Ishikawa (cell line): ENCODE data around the gene STMN3.

Experiments
- CEBPB ChIP-seq: IDR thresholded peaks from 2 replicates; pipeline ENCODE4 v1.6.1; 2012
- CREB1 ChIP-seq: IDR thresholded peaks from 2 replicates; pipeline ENCODE4 v1.6.1; 2012; ENCODE audit warnings: low read depth
- EGR1 ChIP-seq: IDR thresholded peaks from 2 replicates; pipeline ENCODE4 v1.6.1; 2012
- EP300 ChIP-seq: IDR thresholded peaks from 2 replicates; pipeline ENCODE4 v1.6.1; 2012; ENCODE audit warnings: borderline replicate concordance
- FOXM1 ChIP-seq: IDR thresholded peaks from 2 replicates; pipeline ENCODE4 v1.6.1; 2012; ENCODE audit warnings: low read depth, borderline replicate concordance
- MAX ChIP-seq: IDR thresholded peaks from 2 replicates; pipeline ENCODE4 v1.6.1; 2012
- NFIC ChIP-seq: IDR thresholded peaks from 2 replicates; pipeline ENCODE4 v1.6.1; 2012
- RAD21 ChIP-seq: IDR thresholded peaks from 2 replicates; pipeline ENCODE4 v1.6.1; 2012; ENCODE audit warnings: low read depth
- TAF1 ChIP-seq: IDR thresholded peaks from 2 replicates; pipeline ENCODE4 v1.6.1; 2012; ENCODE audit warnings: low read depth, mild to moderate bottlenecking
- TCF12 ChIP-seq: IDR thresholded peaks from 2 replicates; pipeline ENCODE4 v1.6.1; 2012; ENCODE audit warnings: low read depth
- TEAD4 ChIP-seq: IDR thresholded peaks from 2 replicates; pipeline ENCODE4 v1.6.1; 2012
- USF1 ChIP-seq: IDR thresholded peaks from 2 replicates; pipeline ENCODE4 v1.6.1; 2012
- YY1 ChIP-seq: IDR thresholded peaks from 2 replicates; pipeline ENCODE4 v1.6.1; 2012; ENCODE audit warnings: low read depth
- ZBTB7A ChIP-seq: IDR thresholded peaks from 2 replicates; pipeline ENCODE4 v1.6.1; 2012; ENCODE audit warnings: low read depth
- TF ChIP-seq, protein P1 (sequence below): IDR thresholded peaks from 2 replicates; pipeline ENCODE4 v1.6.1; 2012; ENCODE audit warnings: low read depth, mild to moderate bottlenecking

The STMN3 gene

DNA sequence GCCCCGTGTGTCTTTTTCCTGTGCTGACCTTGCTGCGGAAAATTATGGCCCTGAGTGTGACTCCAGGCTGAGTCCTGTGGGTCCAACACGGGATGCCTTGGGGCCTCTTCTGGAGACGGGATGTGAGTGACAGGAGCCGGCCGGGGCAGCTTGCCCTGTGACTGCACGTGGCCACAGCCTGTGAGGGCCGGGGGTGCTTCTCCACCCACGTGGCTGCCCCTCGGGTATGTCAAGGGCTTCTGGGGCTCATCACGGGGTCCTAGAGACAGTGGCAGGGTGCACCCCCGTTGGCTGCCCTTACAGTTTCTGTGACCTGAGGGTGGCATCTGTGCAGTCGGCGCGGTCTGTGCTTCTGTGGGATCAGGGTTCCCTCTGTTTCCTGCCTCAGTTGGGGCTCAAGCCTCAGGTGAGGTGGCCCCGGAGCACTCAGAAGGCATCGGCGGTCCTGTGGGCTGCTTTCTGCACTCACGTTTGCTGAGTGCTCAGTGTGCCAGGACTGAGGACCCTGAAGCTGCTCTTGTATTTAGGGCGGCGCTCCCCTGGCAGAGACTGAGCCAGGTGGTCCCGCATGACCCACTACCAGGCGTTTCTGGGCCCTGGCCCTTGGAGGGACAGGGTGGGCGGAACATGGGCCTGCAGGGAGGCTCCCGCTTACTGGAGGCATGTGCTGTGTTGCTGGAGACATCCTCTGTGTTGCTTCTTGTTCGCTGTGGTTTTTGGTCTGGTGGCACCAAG, 10.3 kb upstream of the STMN3 start:
- TF ChIP-seq NFIC (no peak), MAX (no peak), USF1 (no peak), CREB1 (no peak), CEBPB (no peak), EGR1 (no peak), TEAD4 (no peak), TCF12 (no peak), TAF1 (no peak), ZBTB7A (no peak), YY1 (no peak), RAD21 (no peak), EP300 (no peak), FOXM1 (no peak)
- TF ChIP-seq, protein P1, sequence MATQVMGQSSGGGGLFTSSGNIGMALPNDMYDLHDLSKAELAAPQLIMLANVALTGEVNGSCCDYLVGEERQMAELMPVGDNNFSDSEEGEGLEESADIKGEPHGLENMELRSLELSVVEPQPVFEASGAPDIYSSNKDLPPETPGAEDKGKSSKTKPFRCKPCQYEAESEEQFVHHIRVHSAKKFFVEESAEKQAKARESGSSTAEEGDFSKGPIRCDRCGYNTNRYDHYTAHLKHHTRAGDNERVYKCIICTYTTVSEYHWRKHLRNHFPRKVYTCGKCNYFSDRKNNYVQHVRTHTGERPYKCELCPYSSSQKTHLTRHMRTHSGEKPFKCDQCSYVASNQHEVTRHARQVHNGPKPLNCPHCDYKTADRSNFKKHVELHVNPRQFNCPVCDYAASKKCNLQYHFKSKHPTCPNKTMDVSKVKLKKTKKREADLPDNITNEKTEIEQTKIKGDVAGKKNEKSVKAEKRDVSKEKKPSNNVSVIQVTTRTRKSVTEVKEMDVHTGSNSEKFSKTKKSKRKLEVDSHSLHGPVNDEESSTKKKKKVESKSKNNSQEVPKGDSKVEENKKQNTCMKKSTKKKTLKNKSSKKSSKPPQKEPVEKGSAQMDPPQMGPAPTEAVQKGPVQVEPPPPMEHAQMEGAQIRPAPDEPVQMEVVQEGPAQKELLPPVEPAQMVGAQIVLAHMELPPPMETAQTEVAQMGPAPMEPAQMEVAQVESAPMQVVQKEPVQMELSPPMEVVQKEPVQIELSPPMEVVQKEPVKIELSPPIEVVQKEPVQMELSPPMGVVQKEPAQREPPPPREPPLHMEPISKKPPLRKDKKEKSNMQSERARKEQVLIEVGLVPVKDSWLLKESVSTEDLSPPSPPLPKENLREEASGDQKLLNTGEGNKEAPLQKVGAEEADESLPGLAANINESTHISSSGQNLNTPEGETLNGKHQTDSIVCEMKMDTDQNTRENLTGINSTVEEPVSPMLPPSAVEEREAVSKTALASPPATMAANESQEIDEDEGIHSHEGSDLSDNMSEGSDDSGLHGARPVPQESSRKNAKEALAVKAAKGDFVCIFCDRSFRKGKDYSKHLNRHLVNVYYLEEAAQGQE = no peak

- TF ChIP-seq CREB1 = no peak
- no peak for TF ChIP-seq TCF12
- TF ChIP-seq TEAD4 = no peak
- TF ChIP-seq FOXM1 = no peak
- TF ChIP-seq EGR1 = no peak
- no peak for TF ChIP-seq USF1
- no peak for TF ChIP-seq NFIC
- TF ChIP-seq YY1 = no peak
- no peak for TF ChIP-seq TAF1
- TF ChIP-seq, protein P1 = no peak
- TF ChIP-seq MAX = no peak
- no peak for TF ChIP-seq RAD21
- no peak for TF ChIP-seq ZBTB7A
- no peak for TF ChIP-seq CEBPB
- no peak for TF ChIP-seq EP300
These were observed 9.6 kb upstream of the STMN3 start for GRCh38 chr20:63662813-63663189.

DNA sequence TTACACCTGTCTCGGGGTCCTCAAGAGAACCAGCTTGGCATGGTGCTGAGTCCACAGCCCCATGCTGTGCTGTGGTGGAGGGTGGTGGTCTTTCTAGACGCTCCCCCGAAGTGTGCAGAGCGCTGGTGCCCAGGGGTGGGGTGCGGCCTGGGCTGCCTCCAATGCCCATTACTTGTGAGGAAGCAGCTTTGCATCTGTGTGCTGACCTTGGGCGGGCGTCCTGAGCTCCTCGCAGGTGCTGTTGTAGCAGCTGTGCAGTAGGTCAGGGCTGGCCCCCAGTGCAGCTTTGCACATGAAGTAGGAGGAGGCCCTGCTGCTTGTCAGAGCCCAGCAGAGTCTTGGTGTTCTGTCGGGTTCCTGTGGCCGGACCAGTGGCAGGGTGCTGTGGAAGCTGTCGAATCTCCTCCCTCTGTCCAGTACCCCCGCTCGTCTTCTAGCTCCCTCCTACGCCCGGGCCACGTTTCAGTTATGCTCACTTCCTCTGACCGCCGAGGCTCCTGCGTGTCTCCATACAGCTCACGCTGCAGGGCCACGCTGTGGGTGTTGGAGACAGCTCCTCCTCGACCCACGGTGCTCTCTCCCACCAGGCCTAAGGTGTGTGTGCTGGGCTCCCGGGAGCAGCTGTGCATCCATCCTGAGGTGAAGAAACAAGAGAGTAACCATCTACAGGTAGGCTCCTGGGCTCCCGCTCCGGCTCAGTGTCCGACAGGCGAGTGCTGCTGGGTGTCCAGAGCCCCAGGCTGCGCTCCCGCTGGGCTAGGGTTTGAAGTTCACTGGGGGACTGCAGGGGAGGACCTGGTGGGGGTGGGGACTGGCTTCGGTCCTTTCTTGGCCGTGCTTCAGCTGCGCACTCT, 9.0 kb upstream of the STMN3 start:
- TF ChIP-seq EP300 = no peak
- TF ChIP-seq FOXM1 = no peak
- TF ChIP-seq, protein P1 = no peak
- TF ChIP-seq TCF12 = no peak
- no peak for TF ChIP-seq ZBTB7A

DNA sequence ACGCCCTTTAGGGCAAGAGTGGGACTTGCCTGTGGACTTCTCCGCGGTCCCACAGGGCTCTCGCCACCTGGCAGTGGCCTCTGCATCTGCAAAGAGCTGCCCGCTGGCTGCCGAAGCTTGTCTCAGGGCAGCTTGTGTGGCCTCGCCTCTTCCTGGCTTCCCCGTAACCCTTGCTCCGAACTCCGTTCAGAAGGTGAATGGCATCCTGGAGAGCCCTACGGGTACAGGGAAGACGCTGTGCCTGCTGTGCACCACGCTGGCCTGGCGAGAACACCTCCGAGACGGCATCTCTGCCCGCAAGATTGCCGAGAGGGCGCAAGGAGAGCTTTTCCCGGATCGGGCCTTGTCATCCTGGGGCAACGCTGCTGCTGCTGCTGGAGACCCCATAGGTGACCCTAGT, 7.9 kb upstream of the STMN3 start:
- no peak for TF ChIP-seq TAF1
- TF ChIP-seq NFIC = no peak
- TF ChIP-seq MAX = no peak
- TF ChIP-seq RAD21 = no peak
- no peak for TF ChIP-seq CEBPB
- no peak for TF ChIP-seq TCF12
- no peak for TF ChIP-seq CREB1
- TF ChIP-seq, protein P1 = no peak
- TF ChIP-seq USF1 = no peak
- TF ChIP-seq FOXM1 = no peak
- no peak for TF ChIP-seq TEAD4
- TF ChIP-seq EP300 = no peak
- no peak for TF ChIP-seq EGR1
- no peak for TF ChIP-seq ZBTB7A
- TF ChIP-seq YY1 = no peak
